GM19468 (cell line): Measurements from ENCODE around the gene OSBPL5.

Experiments used
- ATAC-seq: cut with Tn5 transposase; IDR thresholded peaks from one replicate; pipeline ENCODE4 v1.9.1; 2021; ENCODE audit warnings: mild to moderate bottlenecking, moderate library complexity, moderate number of reproducible peaks; ENCODE audit not compliant: unreplicated experiment; ENCODE audit errors: extremely low read depth

The OSBPL5 gene

GRCh38 chr11:3044915-3045314 lies 120.2 kb downstream of the OSBPL5 start:
- ATAC-seq = no peak

GRCh38 chr11:3044004-3044403 lies 121.1 kb downstream of the OSBPL5 start:
- no peak for ATAC-seq

GRCh38 chr11:3043315-3043871 lies 121.7 kb downstream of the OSBPL5 start:
- ATAC-seq = no peak

GRCh38 chr11:3042496-3043314 lies 122.4 kb downstream of the OSBPL5 start:
- no peak for ATAC-seq

- ATAC-seq = no peak
These were observed 123.2 kb downstream of the OSBPL5 start for GRCh38 chr11:3041699-3042441.

- no peak for ATAC-seq
These were observed 124.2 kb downstream of the OSBPL5 start for GRCh38 chr11:3040881-3041280.

GRCh38 chr11:3037945-3038271 lies 127.2 kb downstream of the OSBPL5 start:
- no peak for ATAC-seq
